ENCODE measurements around the gene MCC.

- TF ChIP-seq, protein P1, sequence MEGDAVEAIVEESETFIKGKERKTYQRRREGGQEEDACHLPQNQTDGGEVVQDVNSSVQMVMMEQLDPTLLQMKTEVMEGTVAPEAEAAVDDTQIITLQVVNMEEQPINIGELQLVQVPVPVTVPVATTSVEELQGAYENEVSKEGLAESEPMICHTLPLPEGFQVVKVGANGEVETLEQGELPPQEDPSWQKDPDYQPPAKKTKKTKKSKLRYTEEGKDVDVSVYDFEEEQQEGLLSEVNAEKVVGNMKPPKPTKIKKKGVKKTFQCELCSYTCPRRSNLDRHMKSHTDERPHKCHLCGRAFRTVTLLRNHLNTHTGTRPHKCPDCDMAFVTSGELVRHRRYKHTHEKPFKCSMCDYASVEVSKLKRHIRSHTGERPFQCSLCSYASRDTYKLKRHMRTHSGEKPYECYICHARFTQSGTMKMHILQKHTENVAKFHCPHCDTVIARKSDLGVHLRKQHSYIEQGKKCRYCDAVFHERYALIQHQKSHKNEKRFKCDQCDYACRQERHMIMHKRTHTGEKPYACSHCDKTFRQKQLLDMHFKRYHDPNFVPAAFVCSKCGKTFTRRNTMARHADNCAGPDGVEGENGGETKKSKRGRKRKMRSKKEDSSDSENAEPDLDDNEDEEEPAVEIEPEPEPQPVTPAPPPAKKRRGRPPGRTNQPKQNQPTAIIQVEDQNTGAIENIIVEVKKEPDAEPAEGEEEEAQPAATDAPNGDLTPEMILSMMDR (conservative IDR thresholded peaks at IDR 0.05; ENCODE audit: low read depth, low read length), result no peak
- TF ChIP-seq POLR2A (IDR thresholded peaks at IDR 0.05; ENCODE audit: low read depth, low read length) (no peak), SMC3 (IDR thresholded peaks at IDR 0.05; ENCODE audit: low read depth, low read length) (no peak), RFX5 (IDR thresholded peaks at IDR 0.05; ENCODE audit: low read depth, low read length) (no peak), RAD21 (IDR thresholded peaks at IDR 0.05; ENCODE audit: low read length) (no peak), ELK1 (IDR thresholded peaks at IDR 0.05; ENCODE audit: borderline replicate concordance, low read depth, low read length) (no peak)
- TF ChIP-seq, protein P2, sequence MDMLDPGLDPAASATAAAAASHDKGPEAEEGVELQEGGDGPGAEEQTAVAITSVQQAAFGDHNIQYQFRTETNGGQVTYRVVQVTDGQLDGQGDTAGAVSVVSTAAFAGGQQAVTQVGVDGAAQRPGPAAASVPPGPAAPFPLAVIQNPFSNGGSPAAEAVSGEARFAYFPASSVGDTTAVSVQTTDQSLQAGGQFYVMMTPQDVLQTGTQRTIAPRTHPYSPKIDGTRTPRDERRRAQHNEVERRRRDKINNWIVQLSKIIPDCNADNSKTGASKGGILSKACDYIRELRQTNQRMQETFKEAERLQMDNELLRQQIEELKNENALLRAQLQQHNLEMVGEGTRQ (IDR thresholded peaks at IDR 0.05; ENCODE audit: low read depth, low read length), result no peak
Measured at GRCh38 chr5:113127021-113127420, 361.2 kb downstream of the MCC start.
